Measurements from ENCODE around the gene RIOX2.

GRCh38 chr3:97932387-97932801 lies 39.8 kb downstream of the RIOX2 start:
- TF ChIP-seq EP300 (IDR thresholded peaks at IDR 0.05) (no peak), CTCF (IDR thresholded peaks at IDR 0.05) (no peak), POLR2AphosphoS5 (IDR thresholded peaks at IDR 0.05) (no peak)

All from esophagus muscularis mucosa (tissue), 4 donors.